ENCODE results near the gene PTPMT1. TPM values are rescaled to one million over a fixed set of nuclear protein-coding genes. Genes with fewer than 3 reads are reported as not detected.
"Not testable (repeated sequence)": the region's sequence is repeated elsewhere in the genome, so short reads cannot be mapped to it uniquely, and the experiment has no call there.

PTPMT1 gene
- total and polyA plus RNA-seq, 8 donors, result 35.0 to 75.2 (median 42.0) TPM

DNA sequence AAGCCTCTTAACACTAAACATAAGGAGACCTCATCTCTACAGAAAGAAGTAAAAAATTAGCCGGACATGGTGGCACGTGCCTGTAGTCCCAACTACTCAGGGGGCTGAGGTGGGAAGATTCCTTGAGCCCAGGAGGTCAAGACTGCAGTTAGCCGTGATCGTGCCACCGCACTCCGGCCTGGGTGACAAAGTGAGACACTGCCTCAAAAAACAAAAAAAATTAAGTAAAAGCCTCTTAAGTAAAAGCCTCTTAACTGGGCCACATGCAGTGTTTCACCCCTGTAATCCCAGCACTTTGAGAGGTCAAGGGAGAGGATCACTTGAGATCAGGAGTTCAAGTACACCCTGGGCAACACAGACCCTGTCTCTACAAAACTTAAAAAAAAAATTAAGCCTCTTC lies 38.2 kb upstream of the PTPMT1 start:
- ATAC-seq (no peak), DNase-seq (no peak)
- Histone ChIP-seq H3K36me3 (peaks cover 0 to 4% of the 10 kb centered on the region in 2 donors), H3K4me3 (no peak overlapping the region), H3K27me3 (no peaks in the 10 kb centered on the region), H3K9me3 (no peaks in the 10 kb centered on the region), H3K27ac (no peak overlapping the region), H3K4me1 (peaks cover 24 to 68% of the 10 kb centered on the region in 2 donors)
- no peak for TF ChIP-seq CTCF (IDR thresholded peaks at IDR 0.05)
- intact Hi-C loops (cut with DNase I), result no loop called here

DNA sequence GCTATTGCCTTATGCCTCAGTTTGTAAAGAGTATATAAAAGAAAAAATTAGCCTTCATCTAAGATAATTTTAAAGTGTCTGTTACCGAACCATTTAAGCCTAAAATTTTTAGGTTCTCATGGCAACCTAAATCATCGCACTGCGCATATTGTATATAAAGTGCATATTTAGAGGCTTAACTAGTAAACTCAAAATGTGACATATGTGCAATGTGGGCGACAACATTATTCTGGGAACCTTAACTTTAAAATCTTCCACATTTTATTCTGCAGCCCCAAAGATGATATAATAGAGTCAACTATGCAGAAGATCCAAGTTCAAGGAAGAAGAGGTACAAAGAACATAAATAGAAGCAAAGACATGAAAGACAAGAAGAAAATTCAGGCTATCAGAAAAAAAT lies 35.4 kb upstream of the PTPMT1 start:
- no peaks in the 10 kb centered on the region for H3K27me3 ChIP-seq
- H3K36me3 ChIP-seq, result peaks cover 0 to 9% of the 10 kb centered on the region in 2 donors
- H3K27ac ChIP-seq, result no peak overlapping the region
- intact Hi-C loops (cut with DNase I), result no loop called here
- peaks cover 7 to 68% of the 10 kb centered on the region in 2 donors for H3K4me1 ChIP-seq
- no peak for ATAC-seq
- DNase-seq, result no peak
- TF ChIP-seq CTCF (IDR thresholded peaks at IDR 0.05), result no peak
- H3K9me3 ChIP-seq, result no peaks in the 10 kb centered on the region
- no peak overlapping the region for H3K4me3 ChIP-seq

GRCh38 chr11:47530721-47531120 lies 34.7 kb upstream of the PTPMT1 start:
- ATAC-seq; intact Hi-C loops (cut with DNase I); H3K27me3 ChIP-seq; DNase-seq; H3K27ac ChIP-seq; H3K9me3 ChIP-seq; H3K4me3 ChIP-seq: not testable (repeated sequence)
- H3K4me1 ChIP-seq, result peaks cover 4 to 67% of the 10 kb centered on the region in 2 donors
- H3K36me3 ChIP-seq, result peaks cover 0 to 15% of the 10 kb centered on the region in 2 donors

GRCh38 chr11:47531666-47532065 lies 33.7 kb upstream of the PTPMT1 start:
- Histone ChIP-seq H3K9me3 (no peaks in the 10 kb centered on the region), H3K27ac (no peak overlapping the region), H3K36me3 (peaks cover 0 to 15% of the 10 kb centered on the region in 2 donors), H3K4me1 (peaks cover 11 to 67% of the 10 kb centered on the region in 2 donors), H3K27me3 (no peaks in the 10 kb centered on the region), H3K4me3 (no peak overlapping the region)
- ATAC-seq, result no peak
- TF ChIP-seq CTCF (IDR thresholded peaks at IDR 0.05), result no peak
- intact Hi-C loops (cut with DNase I), result no loop called here
- no peak for DNase-seq

DNA sequence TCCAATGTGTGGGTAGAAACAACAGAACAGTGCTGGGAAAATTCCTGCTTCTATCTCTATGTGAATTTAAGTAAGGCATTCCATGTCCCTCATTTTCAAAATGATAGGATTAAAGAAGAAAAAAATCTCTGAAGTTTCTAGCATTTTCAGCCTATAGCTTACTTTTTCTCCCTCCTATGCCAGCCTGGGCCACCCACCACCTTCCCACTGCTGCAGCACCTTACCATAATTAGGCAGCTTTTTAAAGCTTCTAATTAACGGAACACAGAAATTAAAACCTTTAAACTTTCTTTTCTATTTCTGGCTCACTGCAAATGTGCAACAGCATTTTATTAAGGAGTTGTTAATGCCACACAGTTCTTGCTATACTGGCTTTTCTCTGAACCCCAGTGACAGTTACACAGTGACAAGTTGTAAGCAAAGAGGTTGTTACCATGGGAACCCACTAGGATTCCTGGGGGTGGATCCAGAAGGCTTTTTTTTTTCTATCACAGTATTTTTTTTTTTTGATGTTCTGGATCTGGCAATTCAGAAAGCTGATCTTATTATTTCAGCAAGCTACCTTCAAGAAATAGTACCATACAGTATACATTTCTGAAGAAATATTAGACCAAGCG lies 32.7 kb upstream of the PTPMT1 start:
- H3K27me3 ChIP-seq, result no peaks in the 10 kb centered on the region
- ATAC-seq (peak; percentile 54), DNase-seq (no peak)
- intact Hi-C loops (cut with DNase I), result no loop called here
- no peak for TF ChIP-seq CTCF (IDR thresholded peaks at IDR 0.05)
- H3K36me3 ChIP-seq, result peaks cover 0 to 15% of the 10 kb centered on the region in 2 donors
- no peak overlapping the region for H3K4me3 ChIP-seq
- H3K9me3 ChIP-seq, result no peaks in the 10 kb centered on the region
- H3K4me1 ChIP-seq, result peaks cover 16 to 69% of the 10 kb centered on the region in 2 donors
- H3K27ac ChIP-seq, result no peak overlapping the region

GRCh38 chr11:47533690-47534151 lies 31.7 kb upstream of the PTPMT1 start:
- intact Hi-C loops (cut with DNase I), result no loop called here
- no peak for TF ChIP-seq CTCF (IDR thresholded peaks at IDR 0.05)
- Histone ChIP-seq H3K27me3 (no peaks in the 10 kb centered on the region), H3K4me1 (peaks cover 16 to 80% of the 10 kb centered on the region in 2 donors), H3K9me3 (no peaks in the 10 kb centered on the region), H3K27ac (no peak overlapping the region), H3K36me3 (peaks cover 0 to 15% of the 10 kb centered on the region in 2 donors), H3K4me3 (no peak overlapping the region)
- DNase-seq, result no peak
- ATAC-seq, result peak; percentile 42

Measured in left lung (tissue), 10 donors.